DND-41 (cell line): ENCODE data around the gene KCNJ6.

Source experiments
- ATAC-seq: fragments of 200-7000 bp; cut with Tn5 transposase; 3 replicates; pipeline ENCODE4 v1.9.1; 2021; ENCODE audit warnings: low read depth; ENCODE audit not compliant: insufficient read depth
- DNase-seq: peaks from one replicate; pipeline ENCODE4 v3.0.0-alpha.2; 2020
- H2AFZ ChIP-seq: 2 replicates; pipeline ENCODE4 v1.6.0; 2012; ENCODE audit warnings: low read depth, low read length
- H3K27ac ChIP-seq: 2 replicates; pipeline ENCODE4 v1.5.1; 2012; ENCODE audit warnings: low read length, inconsistent platforms
- H3K27me3 ChIP-seq: fragments of 200-600 bp; sonication (generic); 2 replicates; pipeline ENCODE4 v1.6.0; 2012; ENCODE audit warnings: low read length, mild to moderate bottlenecking, inconsistent platforms; ENCODE audit not compliant: insufficient read depth, poor library complexity
- H3K36me3 ChIP-seq: 2 replicates; pipeline ENCODE4 v1.5.1; 2012; ENCODE audit warnings: low read length, inconsistent platforms; ENCODE audit not compliant: insufficient read depth
- H3K4me1 ChIP-seq: 2 replicates; pipeline ENCODE4 v1.5.1; 2012; ENCODE audit warnings: mild to moderate bottlenecking, low read length; ENCODE audit not compliant: insufficient read depth
- H3K4me2 ChIP-seq: 2 replicates; pipeline ENCODE4 v1.6.0; 2012; ENCODE audit warnings: mild to moderate bottlenecking, moderate library complexity, low read length, inconsistent platforms; ENCODE audit not compliant: insufficient read depth
- H3K4me3 ChIP-seq, 2 experiments: fragments of 200-600 bp in 1 of 2; shearing (Covaris generic) in 1 of 2; 2 replicates each; pipeline ENCODE4 v1.5.1; 2012 to 2016; ENCODE audit warnings: inconsistent platforms in 2 of 2, low read length in 2 of 2, mild to moderate bottlenecking in 2 of 2, low read depth in 1 of 2, moderate library complexity in 1 of 2
- H3K79me2 ChIP-seq: 2 replicates; pipeline ENCODE4 v1.6.0; 2012; ENCODE audit warnings: low read length, inconsistent platforms; ENCODE audit not compliant: insufficient read depth
- H3K9ac ChIP-seq: 2 replicates; pipeline ENCODE4 v1.6.0; 2012; ENCODE audit warnings: low read depth, mild to moderate bottlenecking, inconsistent platforms, low read length, moderate library complexity
- H3K9me3 ChIP-seq: 2 replicates; pipeline ENCODE4 v1.5.1; 2012; ENCODE audit warnings: low read length, moderate library complexity, mild to moderate bottlenecking, inconsistent platforms; ENCODE audit not compliant: insufficient read depth, severe bottlenecking
- H4K20me1 ChIP-seq: 2 replicates; pipeline ENCODE4 v1.6.0; 2012; ENCODE audit warnings: low read length; ENCODE audit not compliant: insufficient read depth
- CTCF ChIP-seq: IDR thresholded peaks from 2 replicates; pipeline ENCODE4 v1.5.1; 2012; ENCODE audit warnings: borderline replicate concordance, low read length, moderate library complexity, mild to moderate bottlenecking; ENCODE audit not compliant: poor library complexity, severe bottlenecking; ENCODE audit errors: extremely low read depth
- EZH2 ChIP-seq: IDR thresholded peaks from 3 replicates; pipeline ENCODE4 v1.6.1; 2012; ENCODE audit warnings: borderline replicate concordance, low read depth, mild to moderate bottlenecking, moderate library complexity, low read length, inconsistent platforms; ENCODE audit not compliant: severe bottlenecking

The KCNJ6 gene

GRCh38 chr21:37915497-37915911 lies 753 bp downstream of the KCNJ6 start:
- ATAC-seq, result no peak
- no peaks in the 10 kb centered on the region for H3K4me1 ChIP-seq
- H3K9ac ChIP-seq, result no peak overlapping the region
- H3K27ac ChIP-seq, result no peak overlapping the region
- H3K79me2 ChIP-seq, result no peaks in the 10 kb centered on the region
- no peaks in the 10 kb centered on the region for H3K27me3 ChIP-seq
- no peak overlapping the region for H2AFZ ChIP-seq
- no peaks in the 10 kb centered on the region for H4K20me1 ChIP-seq
- TF ChIP-seq CTCF (no peak), EZH2 (no peak)
- no peak overlapping the region for H3K4me2 ChIP-seq
- H3K36me3 ChIP-seq, result no peaks in the 10 kb centered on the region
- no peaks in the 10 kb centered on the region for H3K9me3 ChIP-seq
- no peak overlapping the region for H3K4me3 ChIP-seq
- no peak for DNase-seq

DNA sequence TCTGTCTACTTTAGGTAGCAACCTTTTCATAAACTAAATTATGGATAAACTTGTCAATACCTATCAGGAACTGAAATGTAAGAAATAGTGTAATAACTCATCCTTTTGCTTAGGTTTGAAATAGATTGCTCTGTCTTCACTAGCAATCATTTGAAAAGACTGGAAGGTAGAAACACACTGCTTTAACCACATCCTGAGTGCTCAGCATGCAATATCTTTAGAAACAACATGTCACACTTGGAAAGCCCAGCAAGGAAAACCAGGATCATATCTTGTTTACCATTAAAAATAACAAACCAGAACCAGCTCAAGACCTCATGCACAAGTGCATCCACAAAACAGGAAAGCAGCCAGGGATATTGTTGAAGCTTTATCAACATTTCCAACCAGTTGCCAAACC lies 3.6 kb downstream of the KCNJ6 start:
- ATAC-seq (no peak), DNase-seq (no peak)
- H3K9me3 ChIP-seq, result no peaks in the 10 kb centered on the region
- no peak for TF ChIP-seq CTCF
- TF ChIP-seq EZH2, result no peak
- H3K9ac ChIP-seq, result no peak overlapping the region
- no peak overlapping the region for H2AFZ ChIP-seq
- H4K20me1 ChIP-seq, result no peaks in the 10 kb centered on the region
- H3K4me1 ChIP-seq, result no peaks in the 10 kb centered on the region
- no peaks in the 10 kb centered on the region for H3K36me3 ChIP-seq
- H3K4me3 ChIP-seq, result no peak overlapping the region
- no peak overlapping the region for H3K27ac ChIP-seq
- H3K79me2 ChIP-seq, result no peaks in the 10 kb centered on the region
- H3K4me2 ChIP-seq, result no peak overlapping the region
- H3K27me3 ChIP-seq, result no peaks in the 10 kb centered on the region

- H3K9me3 ChIP-seq, result no peaks in the 10 kb centered on the region
- H3K27me3 ChIP-seq, result no peaks in the 10 kb centered on the region
- no peak for ATAC-seq
- no peaks in the 10 kb centered on the region for H3K36me3 ChIP-seq
- no peaks in the 10 kb centered on the region for H3K79me2 ChIP-seq
- no peaks in the 10 kb centered on the region for H4K20me1 ChIP-seq
- H3K27ac ChIP-seq, result no peak overlapping the region
- TF ChIP-seq EZH2 (no peak), CTCF (no peak)
- no peak overlapping the region for H3K4me3 ChIP-seq
- no peaks in the 10 kb centered on the region for H3K4me1 ChIP-seq
- no peak overlapping the region for H3K4me2 ChIP-seq
- no peak for DNase-seq
- no peak overlapping the region for H3K9ac ChIP-seq
- H2AFZ ChIP-seq, result no peak overlapping the region
Observed at GRCh38 chr21:37909936-37910335, 6.3 kb downstream of the KCNJ6 start.

GRCh38 chr21:37908691-37909090 lies 7.6 kb downstream of the KCNJ6 start:
- no peak overlapping the region for H3K4me3 ChIP-seq
- no peak for TF ChIP-seq EZH2
- no peak for TF ChIP-seq CTCF
- no peaks in the 10 kb centered on the region for H3K4me1 ChIP-seq
- H3K36me3 ChIP-seq, result no peaks in the 10 kb centered on the region
- H4K20me1 ChIP-seq, result no peaks in the 10 kb centered on the region
- H2AFZ ChIP-seq, result no peak overlapping the region
- H3K4me2 ChIP-seq, result no peak overlapping the region
- H3K27me3 ChIP-seq, result no peaks in the 10 kb centered on the region
- H3K9me3 ChIP-seq, result no peaks in the 10 kb centered on the region
- ATAC-seq (no peak), DNase-seq (no peak)
- H3K79me2 ChIP-seq, result no peaks in the 10 kb centered on the region
- H3K9ac ChIP-seq, result no peak overlapping the region
- no peak overlapping the region for H3K27ac ChIP-seq
